Measurements from ENCODE around the gene FBXO28.

FBXO28 gene

DNA sequence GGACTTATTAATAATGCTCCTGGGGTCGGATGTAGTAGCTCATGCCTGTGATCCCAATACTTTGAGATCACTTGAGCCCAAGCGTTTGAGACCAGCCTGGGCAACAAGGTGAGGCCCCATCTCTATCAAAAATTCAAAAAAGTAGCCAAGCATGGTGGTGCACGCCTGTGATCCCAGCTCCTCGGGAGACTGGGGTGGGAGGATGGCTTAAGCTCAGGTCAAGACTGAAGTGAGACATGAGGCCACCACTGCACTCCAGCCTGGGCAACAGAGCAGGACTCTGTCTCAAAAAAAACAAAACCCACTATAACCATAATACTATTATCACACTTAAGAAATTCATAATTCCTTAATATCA is 67.5 kb downstream of the FBXO28 start:
- H3K79me2 ChIP-seq (ENCODE audit: insufficient read depth, low read length) = peaks cover 32% of the 10 kb centered on the region
- no peaks in the 10 kb centered on the region for H3K27me3 ChIP-seq (ENCODE audit: insufficient read depth, low read length, poor library complexity, severe bottlenecking)
- H3F3A ChIP-seq (ENCODE audit: low read depth) = no peaks in the 10 kb centered on the region
- H3K9me2 ChIP-seq (replicated peaks; ENCODE audit: low read depth, low read length) = no peaks in the 10 kb centered on the region
- H3K4me1 ChIP-seq (ENCODE audit: insufficient read depth, low read length, poor library complexity, severe bottlenecking) = peaks cover 30% of the 10 kb centered on the region
- no peak overlapping the region for H3K4me2 ChIP-seq (ENCODE audit: low read depth, low read length, poor library complexity, severe bottlenecking)
- no peaks in the 10 kb centered on the region for H3K9me3 ChIP-seq (ENCODE audit: insufficient read depth, low read depth, low read length)
- H3K4me3 ChIP-seq (ENCODE audit: low read length, poor library complexity, severe bottlenecking) = no peak overlapping the region
- no peak overlapping the region for H2AFZ ChIP-seq (ENCODE audit: low read length)
- no peaks in the 10 kb centered on the region for H3K36me3 ChIP-seq (ENCODE audit: insufficient read depth, low read length)
- H4K20me1 ChIP-seq (ENCODE audit: insufficient read depth, low read length, poor library complexity, severe bottlenecking) = peaks cover 23% of the 10 kb centered on the region
- H3K9ac ChIP-seq (ENCODE audit: low read depth, low read length, poor library complexity, severe bottlenecking) = no peak overlapping the region
- TF ChIP-seq, protein P1, sequence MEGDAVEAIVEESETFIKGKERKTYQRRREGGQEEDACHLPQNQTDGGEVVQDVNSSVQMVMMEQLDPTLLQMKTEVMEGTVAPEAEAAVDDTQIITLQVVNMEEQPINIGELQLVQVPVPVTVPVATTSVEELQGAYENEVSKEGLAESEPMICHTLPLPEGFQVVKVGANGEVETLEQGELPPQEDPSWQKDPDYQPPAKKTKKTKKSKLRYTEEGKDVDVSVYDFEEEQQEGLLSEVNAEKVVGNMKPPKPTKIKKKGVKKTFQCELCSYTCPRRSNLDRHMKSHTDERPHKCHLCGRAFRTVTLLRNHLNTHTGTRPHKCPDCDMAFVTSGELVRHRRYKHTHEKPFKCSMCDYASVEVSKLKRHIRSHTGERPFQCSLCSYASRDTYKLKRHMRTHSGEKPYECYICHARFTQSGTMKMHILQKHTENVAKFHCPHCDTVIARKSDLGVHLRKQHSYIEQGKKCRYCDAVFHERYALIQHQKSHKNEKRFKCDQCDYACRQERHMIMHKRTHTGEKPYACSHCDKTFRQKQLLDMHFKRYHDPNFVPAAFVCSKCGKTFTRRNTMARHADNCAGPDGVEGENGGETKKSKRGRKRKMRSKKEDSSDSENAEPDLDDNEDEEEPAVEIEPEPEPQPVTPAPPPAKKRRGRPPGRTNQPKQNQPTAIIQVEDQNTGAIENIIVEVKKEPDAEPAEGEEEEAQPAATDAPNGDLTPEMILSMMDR (conservative IDR thresholded peaks at IDR 0.05; ENCODE audit: low read length) = no peak
- no peak for TF ChIP-seq EZH2phosphoT487 (IDR thresholded peaks at IDR 0.05; ENCODE audit: borderline replicate concordance)

DNA sequence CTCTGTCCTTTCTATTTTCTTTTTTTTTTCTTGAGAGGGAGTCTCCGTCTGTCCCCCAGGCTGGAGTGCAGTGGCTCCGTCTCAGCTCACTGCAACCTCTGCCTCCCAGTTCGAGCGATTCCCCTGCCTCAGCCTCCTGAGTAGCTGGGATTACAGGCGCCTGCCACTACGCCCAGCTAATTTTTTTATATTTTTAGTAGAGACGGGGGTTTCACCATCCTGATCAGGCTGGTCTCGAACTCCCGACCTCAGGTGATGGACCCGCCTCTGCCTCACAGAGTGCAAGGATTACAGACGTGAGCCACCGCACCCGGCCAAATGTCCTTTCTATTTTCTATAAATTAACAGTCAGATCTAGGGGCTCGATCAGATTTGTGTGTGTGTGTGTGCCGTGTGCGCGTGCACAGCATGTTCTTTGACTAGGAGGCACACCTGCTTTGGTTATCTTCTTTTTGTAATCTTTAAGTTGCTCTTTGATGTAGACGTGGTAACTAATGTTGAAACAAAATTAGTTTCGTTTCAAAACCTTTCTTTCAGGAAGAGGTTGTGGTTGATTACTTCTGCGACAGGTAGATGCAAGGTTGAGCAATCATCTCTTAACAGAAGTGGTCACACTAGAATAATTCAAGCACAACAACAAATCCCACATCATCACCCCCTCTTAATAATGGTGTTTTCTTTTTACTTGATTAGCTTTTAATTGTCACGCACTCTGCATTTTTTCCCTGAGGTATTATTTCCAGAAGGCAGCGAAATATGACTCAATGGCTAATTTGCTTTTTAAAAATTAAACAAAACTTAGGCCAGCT is 68.3 kb downstream of the FBXO28 start:
- Histone ChIP-seq H3K4me3 (ENCODE audit: low read length, poor library complexity, severe bottlenecking) (peak overlapping the region; percentile 93), H3K9me3 (ENCODE audit: insufficient read depth, low read depth, low read length) (no peaks in the 10 kb centered on the region), H3K27me3 (ENCODE audit: insufficient read depth, low read length, poor library complexity, severe bottlenecking) (no peaks in the 10 kb centered on the region), H3F3A (ENCODE audit: low read depth) (no peaks in the 10 kb centered on the region), H3K79me2 (ENCODE audit: insufficient read depth, low read length) (peaks cover 41% of the 10 kb centered on the region), H3K9me2 (replicated peaks; ENCODE audit: low read depth, low read length) (no peaks in the 10 kb centered on the region), H3K9ac (ENCODE audit: low read depth, low read length, poor library complexity, severe bottlenecking) (peak overlapping the region; percentile 96), H4K20me1 (ENCODE audit: insufficient read depth, low read length, poor library complexity, severe bottlenecking) (peaks cover 28% of the 10 kb centered on the region), H3K4me1 (ENCODE audit: insufficient read depth, low read length, poor library complexity, severe bottlenecking) (peaks cover 30% of the 10 kb centered on the region), H3K4me2 (ENCODE audit: low read depth, low read length, poor library complexity, severe bottlenecking) (peak overlapping the region; percentile 81), H3K36me3 (ENCODE audit: insufficient read depth, low read length) (no peaks in the 10 kb centered on the region), H2AFZ (ENCODE audit: low read length) (peak overlapping the region; percentile 87)
- TF ChIP-seq EZH2phosphoT487 (IDR thresholded peaks at IDR 0.05; ENCODE audit: borderline replicate concordance) = no peak
- TF ChIP-seq, protein P1 (conservative IDR thresholded peaks at IDR 0.05; ENCODE audit: low read length) = no peak

DNA sequence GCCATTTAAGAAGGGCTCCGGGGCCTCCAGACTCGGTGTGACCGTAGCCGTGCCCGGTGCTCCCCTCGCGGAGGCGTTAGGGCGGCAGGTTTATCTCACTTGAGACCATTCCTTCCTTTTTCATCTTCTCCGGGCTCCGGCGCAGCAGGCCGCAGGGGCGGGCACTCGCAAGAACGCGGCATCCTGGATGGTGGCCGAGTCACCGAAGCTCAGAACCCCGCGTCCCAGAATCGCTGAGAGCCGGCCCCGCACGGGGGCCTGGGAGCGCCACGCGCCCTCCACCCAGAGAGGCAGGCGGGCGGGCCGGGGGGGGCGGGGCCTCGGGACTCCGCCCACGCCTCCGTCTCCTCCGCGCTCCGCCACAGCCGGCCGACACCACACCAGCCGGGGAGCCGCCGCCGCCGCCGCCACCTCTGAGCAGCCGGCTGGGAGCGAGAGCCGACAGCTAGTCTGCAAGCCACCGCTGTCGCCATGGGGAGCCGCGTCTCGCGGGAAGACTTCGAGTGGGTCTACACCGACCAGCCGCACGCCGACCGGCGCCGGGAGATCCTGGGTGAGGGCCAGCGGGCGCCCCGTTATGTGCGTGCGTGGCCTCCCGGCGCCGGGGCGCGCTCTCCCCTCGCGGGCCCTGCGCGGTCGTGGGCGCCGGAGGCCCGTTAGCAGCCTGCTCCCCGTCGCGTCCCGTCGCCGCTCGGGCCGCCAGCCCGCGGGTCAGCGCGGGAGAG is 69.1 kb downstream of the FBXO28 start, which contains the start of gene DEGS1:
Gene DEGS1 (plus strand): TSS at position 375 of the 725 bp plus-strand sequence. CDS start 97 bp downstream, at position 472.
- Histone ChIP-seq H3K4me3 (ENCODE audit: low read length, poor library complexity, severe bottlenecking) (peak within 1 kb of the TSS; percentile 93), H3K4me1 (ENCODE audit: insufficient read depth, low read length, poor library complexity, severe bottlenecking) (peaks cover 30% of the 10 kb centered on the region), H3K27me3 (ENCODE audit: insufficient read depth, low read length, poor library complexity, severe bottlenecking) (no peaks in the 10 kb centered on the region), H3K4me2 (ENCODE audit: low read depth, low read length, poor library complexity, severe bottlenecking) (peak within 1 kb of the TSS; percentile 81), H4K20me1 (ENCODE audit: insufficient read depth, low read length, poor library complexity, severe bottlenecking) (peaks cover 36% of the 10 kb centered on the region), H3F3A (ENCODE audit: low read depth) (no peaks in the 10 kb centered on the region), H3K79me2 (ENCODE audit: insufficient read depth, low read length) (peaks cover 48% of the 10 kb centered on the region), H2AFZ (ENCODE audit: low read length) (peak within 1 kb of the TSS; percentile 87), H3K9me2 (replicated peaks; ENCODE audit: low read depth, low read length) (no peaks in the 10 kb centered on the region), H3K9me3 (ENCODE audit: insufficient read depth, low read depth, low read length) (no peaks in the 10 kb centered on the region), H3K36me3 (ENCODE audit: insufficient read depth, low read length) (no peaks in the 10 kb centered on the region), H3K9ac (ENCODE audit: low read depth, low read length, poor library complexity, severe bottlenecking) (peak within 1 kb of the TSS; percentile 96)
- TF ChIP-seq, protein P1 (conservative IDR thresholded peaks at IDR 0.05; ENCODE audit: low read length) = no peak
- no peak for TF ChIP-seq EZH2phosphoT487 (IDR thresholded peaks at IDR 0.05; ENCODE audit: borderline replicate concordance)
